OCI-LY3 (cell line): ENCODE results near the gene CCM2L.
A peak's percentile ranks its signal among the peaks of the same experiment; 100 is the strongest.

Experiments
- H2AFZ ChIP-seq: fragments of 200-600, 300-600 bp; shearing (Covaris generic); 2 replicates; pipeline ENCODE4 v1.6.0; 2014; ENCODE audit warnings: antibody characterized with exemption, low read depth, low read length
- H3K27ac ChIP-seq: fragments of 200-600, 300-600 bp; sonication (generic); 2 replicates; pipeline ENCODE4 v1.5.1; 2014; ENCODE audit warnings: mild to moderate bottlenecking, low read length, moderate library complexity, mixed read lengths
- H3K27me3 ChIP-seq: fragments of 200-600, 300-600 bp; sonication (generic); 2 replicates; pipeline ENCODE4 v1.6.1; 2014; ENCODE audit warnings: low read depth, low read length, mixed read lengths
- H3K36me3 ChIP-seq: fragments of 200-600, 300-600 bp; sonication (generic); replicated peaks from 2 replicates; pipeline ENCODE3; 2014; ENCODE audit warnings: low read depth, low read length, mixed read lengths
- H3K4me1 ChIP-seq: fragments of 300-600, 200-600 bp; sonication (generic); 2 replicates; pipeline ENCODE4 v1.6.1; 2014; ENCODE audit warnings: low read length, mixed read lengths
- H3K4me2 ChIP-seq: fragments of 200-600, 300-600 bp; sonication (generic); 2 replicates; pipeline ENCODE4 v1.6.1; 2014; ENCODE audit warnings: low read length, mixed read lengths
- H3K4me3 ChIP-seq: fragments of 300-600, 200-600 bp; sonication (generic); 2 replicates; pipeline ENCODE4 v1.5.1; 2014; ENCODE audit warnings: antibody characterized with exemption, mild to moderate bottlenecking, low read length, moderate library complexity
- H3K79me2 ChIP-seq: fragments of 300-600, 200-600 bp; shearing (Covaris generic); 2 replicates; pipeline ENCODE4 v1.6.1; 2014; ENCODE audit warnings: mild to moderate bottlenecking, low read length, mixed read lengths
- H3K9ac ChIP-seq: fragments of 300-600, 200-600 bp; shearing (Covaris generic); 2 replicates; pipeline ENCODE4 v1.6.0; 2014; ENCODE audit warnings: mild to moderate bottlenecking, low read length, moderate library complexity
- H3K9me3 ChIP-seq: fragments of 200-600, 300-600 bp; shearing (Covaris generic); 2 replicates; pipeline ENCODE4 v1.6.1; 2014; ENCODE audit warnings: low read length, mixed read lengths; ENCODE audit not compliant: insufficient read depth
- H4K20me1 ChIP-seq: fragments of 200-600, 300-600 bp; sonication (generic); 2 replicates; pipeline ENCODE4 v1.6.1; 2016; ENCODE audit warnings: low read length, mixed read lengths; ENCODE audit not compliant: insufficient read depth
- CTCF ChIP-seq: fragments of 200-600, 300-600 bp; sonication (generic); IDR thresholded peaks from 2 replicates; pipeline ENCODE4 v1.5.1; 2014; ENCODE audit warnings: antibody characterized with exemption, low read length, low read depth
- EZH2phosphoT487 ChIP-seq: fragments of 200-600 bp; shearing (Covaris generic); IDR thresholded peaks from 2 replicates; pipeline ENCODE4 v1.6.1; 2018; ENCODE audit warnings: antibody characterized with exemption, mixed run types, low read depth

Gene CCM2L

GRCh38 chr20:32064667-32065066 lies 54.4 kb downstream of the CCM2L start:
- Histone ChIP-seq H3K4me2 (0 out of 2 replicates have a peak overlapping the region, but pooled peaks have one; percentile 4), H3K9me3 (no peaks in the 10 kb centered on the region)

GRCh38 chr20:32067234-32067821 lies 57.1 kb downstream of the CCM2L start:
- Histone ChIP-seq H3K79me2 (peaks cover 77% of the 10 kb centered on the region), H2AFZ (no peak overlapping the region), H3K9ac (peak overlapping the region; percentile 8; the same call in 1 of the 2 replicates), H3K36me3 (peaks cover 72% of the 10 kb centered on the region), H4K20me1 (peaks cover 28% of the 10 kb centered on the region; the same call in 1 of the 2 replicates), H3K4me1 (peaks cover 78% of the 10 kb centered on the region), H3K4me3 (peak overlapping the region; percentile 13), H3K27ac (peak overlapping the region; percentile 80), H3K27me3 (no peaks in the 10 kb centered on the region), H3K4me2 (peak overlapping the region; percentile 49), H3K9me3 (no peaks in the 10 kb centered on the region)
- TF ChIP-seq CTCF: no peak
- TF ChIP-seq EZH2phosphoT487: no peak

More at GRCh38 chr20:32064667-32065066, 54.4 kb downstream of the CCM2L start:
- no peak for TF ChIP-seq EZH2phosphoT487
- no peak for TF ChIP-seq CTCF
- Histone ChIP-seq H3K9ac (no peak overlapping the region), H3K27me3 (no peaks in the 10 kb centered on the region), H2AFZ (no peak overlapping the region), H3K27ac (peak overlapping the region; percentile 49), H3K36me3 (peaks cover 68% of the 10 kb centered on the region), H3K4me1 (peaks cover 85% of the 10 kb centered on the region), H4K20me1 (peaks cover 44% of the 10 kb centered on the region), H3K4me3 (no peak overlapping the region), H3K79me2 (peaks cover 93% of the 10 kb centered on the region)

GRCh38 chr20:32068174-32068573 lies 57.9 kb downstream of the CCM2L start:
- Histone ChIP-seq H3K36me3 (peaks cover 69% of the 10 kb centered on the region), H4K20me1 (peaks cover 24% of the 10 kb centered on the region; the same call in 1 of the 2 replicates), H3K9me3 (no peaks in the 10 kb centered on the region), H3K79me2 (peaks cover 69% of the 10 kb centered on the region), H3K4me2 (peak overlapping the region; percentile 60), H3K27me3 (no peaks in the 10 kb centered on the region), H3K27ac (peak overlapping the region; percentile 76), H2AFZ (no peak overlapping the region), H3K4me1 (peaks cover 70% of the 10 kb centered on the region), H3K9ac (peak overlapping the region; percentile 50), H3K4me3 (peak overlapping the region; percentile 23; the same call in 1 of the 2 replicates)
- TF ChIP-seq CTCF: no peak
- no peak for TF ChIP-seq EZH2phosphoT487

- peaks cover 72% of the 10 kb centered on the region for H3K36me3 ChIP-seq
- peak overlapping the region; percentile 76 for H3K27ac ChIP-seq
- H3K9ac ChIP-seq: peak overlapping the region; percentile 50
- TF ChIP-seq EZH2phosphoT487: no peak
- TF ChIP-seq CTCF: no peak
- H2AFZ ChIP-seq: no peak overlapping the region
- H3K79me2 ChIP-seq: peaks cover 55% of the 10 kb centered on the region
- H3K4me1 ChIP-seq: peaks cover 56% of the 10 kb centered on the region
- no peaks in the 10 kb centered on the region for H3K9me3 ChIP-seq
- no peaks in the 10 kb centered on the region for H3K27me3 ChIP-seq
- peak overlapping the region; percentile 23 for H3K4me3 ChIP-seq
- peaks cover 18% of the 10 kb centered on the region; the same call in 1 of the 2 replicates for H4K20me1 ChIP-seq
- peak overlapping the region; percentile 60 for H3K4me2 ChIP-seq
Observed at GRCh38 chr20:32069711-32070110, 59.5 kb downstream of the CCM2L start.
